OCI-LY7 (cell line): ENCODE data around the gene DNAH9.

ENCODE experiments used
- CTCF ChIP-seq: fragments of 200-600 bp; sonication (generic); conservative IDR thresholded peaks from 2 replicates; pipeline ENCODE4 v1.5.1; 2014; ENCODE audit warnings: mild to moderate bottlenecking, antibody characterized with exemption, low read length, moderate library complexity, mixed read lengths
- EZH2phosphoT487 ChIP-seq: fragments of 200-600 bp; sonication (generic); IDR thresholded peaks from 2 replicates; pipeline ENCODE4 v1.6.1; 2018; ENCODE audit warnings: low read depth, borderline replicate concordance, mild to moderate bottlenecking, mixed run types, antibody characterized with exemption, low read length, moderate library complexity, mixed read lengths

DNA sequence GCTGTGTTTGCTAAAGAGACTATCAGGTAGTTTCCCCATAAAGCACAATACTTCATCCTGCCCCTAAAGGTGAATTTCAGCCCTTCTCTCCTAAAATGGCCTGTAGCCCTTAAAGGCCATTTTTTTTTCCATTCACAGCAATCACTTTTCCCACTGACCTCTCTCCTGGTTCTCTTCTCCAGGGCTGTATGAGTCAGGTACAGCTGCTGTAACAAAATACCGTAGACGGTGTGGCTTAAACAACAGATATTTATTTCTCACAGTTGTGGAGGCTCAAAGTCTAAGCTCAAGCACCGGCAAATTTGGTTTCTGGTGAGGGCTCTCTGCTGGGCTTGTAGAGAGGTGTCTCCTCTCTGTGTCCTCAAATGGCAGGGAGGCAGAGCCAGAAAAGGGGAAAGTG lies 354.3 kb downstream of the DNAH9 start:
- TF ChIP-seq CTCF (no peak), EZH2phosphoT487 (no peak)
